Mammary epithelial cell (primary cell): Measurements from ENCODE around the gene ZNF507.

Experiments used
- CTCF ChIP-seq, 2 donors: IDR thresholded peaks in 1 of 2; conservative IDR thresholded peaks in 1 of 2; 2 replicates each; pipeline ENCODE4 v1.5.1; 2011 to 2012; ENCODE audit warnings: inconsistent platforms in 2 of 2, low read length in 2 of 2, mild to moderate bottlenecking in 2 of 2, control low read depth in 1 of 2, low read depth in 1 of 2; ENCODE audit not compliant: insufficient read depth in 1 of 2; ENCODE audit errors: extremely low read depth in 1 of 2
- EZH2 ChIP-seq: IDR thresholded peaks from 2 replicates; pipeline ENCODE4 v1.6.1; 2012; ENCODE audit warnings: low read length, inconsistent platforms, borderline replicate concordance

- no peak for TF ChIP-seq CTCF (conservative IDR thresholded peaks at IDR 0.05 in 1 of 2, IDR thresholded peaks at IDR 0.05 in 1 of 2; ENCODE audit: extremely low read depth in 1 of 2, insufficient read depth in 1 of 2, low read depth in 1 of 2, low read length in 2 of 2)
- TF ChIP-seq EZH2: no peak
Observed at GRCh38 chr19:32407004-32407992, 61.9 kb downstream of the ZNF507 start.
